GM21529 (cell line): ENCODE measurements around the gene PRKG1.

ENCODE experiments used
- ATAC-seq: cut with Tn5 transposase; IDR thresholded peaks from one replicate; pipeline ENCODE4 v1.9.1; 2021; ENCODE audit not compliant: unreplicated experiment

Gene PRKG1

DNA sequence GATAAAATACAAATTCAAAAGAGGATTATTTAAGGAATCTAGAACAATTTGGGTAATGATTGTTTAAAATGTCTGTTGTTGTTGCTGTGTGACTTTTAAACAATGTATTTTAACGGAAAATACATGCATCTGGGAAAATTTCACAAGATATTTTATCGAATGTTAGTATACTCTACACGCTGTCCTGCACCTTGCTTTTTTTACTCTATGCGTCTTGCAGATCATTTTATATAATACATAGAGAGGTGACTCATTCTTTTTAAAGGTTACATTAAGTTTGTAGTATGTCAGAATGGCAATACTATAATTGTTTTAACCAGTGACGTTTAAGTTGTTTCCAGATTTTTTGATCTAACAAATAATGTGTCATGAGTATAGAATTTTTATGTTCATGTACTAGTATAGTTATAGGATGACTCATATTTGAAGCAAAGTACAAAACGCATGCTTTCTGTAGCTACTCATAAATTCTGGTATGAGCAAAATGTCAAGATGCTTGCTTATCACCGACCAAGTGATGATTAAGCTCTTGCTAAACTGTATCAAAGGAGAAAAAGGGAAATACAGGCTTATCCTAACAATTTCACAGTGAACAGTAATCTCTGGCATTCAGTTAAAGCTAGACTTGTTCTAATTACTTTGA is 1244.7 kb downstream of the PRKG1 start:
- no peak for ATAC-seq

DNA sequence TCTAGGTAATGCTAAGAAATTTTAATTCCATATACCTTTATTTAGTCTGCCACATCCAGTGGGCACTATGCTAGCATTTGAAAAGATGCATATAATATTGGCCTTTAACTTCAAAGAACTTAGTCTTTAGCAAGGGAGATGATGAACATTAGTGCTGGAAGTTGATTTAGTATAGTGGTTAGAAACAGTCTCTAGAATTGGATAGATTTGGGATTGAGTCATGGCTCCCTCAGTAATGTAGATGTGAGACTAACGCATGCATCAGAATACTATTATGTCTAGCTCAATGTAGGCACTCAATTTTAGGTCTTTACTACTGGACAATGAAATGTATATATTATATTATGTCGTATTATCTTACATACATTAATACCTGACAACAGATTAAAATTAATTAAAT is 1245.6 kb downstream of the PRKG1 start:
- ATAC-seq: no peak

DNA sequence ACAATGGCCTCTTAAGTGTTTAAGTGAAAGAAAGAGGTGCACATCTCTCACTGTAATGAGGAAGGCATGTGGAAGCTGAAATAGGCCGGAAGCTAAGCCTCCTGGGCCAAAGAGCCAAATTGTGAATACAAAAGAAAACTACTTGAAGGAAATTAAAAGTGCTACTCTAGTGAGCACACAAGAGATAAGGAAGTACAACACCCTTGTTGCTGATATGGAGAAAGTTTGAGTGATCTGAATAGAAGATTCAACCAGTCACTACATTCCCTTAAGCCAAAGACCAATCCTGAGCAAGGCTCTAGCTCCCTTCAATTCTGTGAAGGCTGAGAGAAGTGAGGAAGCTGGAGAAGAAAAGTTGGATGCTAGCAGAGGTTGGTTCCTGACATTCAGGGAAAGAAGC is 1248.0 kb downstream of the PRKG1 start:
- ATAC-seq: no peak

DNA sequence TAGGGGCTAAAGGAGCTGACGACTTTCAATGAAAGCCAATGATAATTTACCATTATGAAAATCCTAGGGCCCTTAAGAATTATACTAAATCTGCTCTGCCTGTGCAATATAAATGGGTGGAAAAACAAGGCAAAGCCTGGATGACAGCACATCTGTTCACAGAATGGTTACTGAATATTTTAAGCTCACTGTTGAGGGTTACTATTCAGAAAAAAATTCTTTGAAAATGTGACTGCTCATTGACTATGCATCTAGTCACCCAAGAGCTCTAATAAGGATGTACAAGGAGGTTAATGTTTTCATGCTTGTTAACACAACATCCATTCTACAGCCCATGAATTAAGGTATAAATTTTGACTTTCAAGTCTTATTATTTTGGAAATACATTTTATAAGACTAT is 1248.6 kb downstream of the PRKG1 start:
- no peak for ATAC-seq

DNA sequence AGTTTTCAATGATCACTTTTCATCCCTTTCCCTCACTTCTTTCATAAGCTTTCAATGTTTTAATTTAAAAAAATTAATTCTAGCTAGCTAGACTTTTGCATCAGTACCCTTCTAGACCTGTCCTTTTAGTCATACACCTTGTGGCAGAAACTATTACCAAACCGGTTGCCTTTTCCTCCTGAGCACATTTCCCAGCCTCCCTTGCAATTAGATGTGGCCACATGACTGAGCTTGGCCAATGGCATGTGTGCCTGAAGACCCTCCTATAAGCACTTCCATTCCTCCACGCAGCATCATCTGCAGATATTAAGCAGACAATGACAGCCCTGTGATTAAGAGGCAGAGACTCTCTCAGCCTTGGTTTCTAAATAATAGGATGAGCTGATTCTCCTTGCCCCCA is 1252.1 kb downstream of the PRKG1 start:
- no peak for ATAC-seq

DNA sequence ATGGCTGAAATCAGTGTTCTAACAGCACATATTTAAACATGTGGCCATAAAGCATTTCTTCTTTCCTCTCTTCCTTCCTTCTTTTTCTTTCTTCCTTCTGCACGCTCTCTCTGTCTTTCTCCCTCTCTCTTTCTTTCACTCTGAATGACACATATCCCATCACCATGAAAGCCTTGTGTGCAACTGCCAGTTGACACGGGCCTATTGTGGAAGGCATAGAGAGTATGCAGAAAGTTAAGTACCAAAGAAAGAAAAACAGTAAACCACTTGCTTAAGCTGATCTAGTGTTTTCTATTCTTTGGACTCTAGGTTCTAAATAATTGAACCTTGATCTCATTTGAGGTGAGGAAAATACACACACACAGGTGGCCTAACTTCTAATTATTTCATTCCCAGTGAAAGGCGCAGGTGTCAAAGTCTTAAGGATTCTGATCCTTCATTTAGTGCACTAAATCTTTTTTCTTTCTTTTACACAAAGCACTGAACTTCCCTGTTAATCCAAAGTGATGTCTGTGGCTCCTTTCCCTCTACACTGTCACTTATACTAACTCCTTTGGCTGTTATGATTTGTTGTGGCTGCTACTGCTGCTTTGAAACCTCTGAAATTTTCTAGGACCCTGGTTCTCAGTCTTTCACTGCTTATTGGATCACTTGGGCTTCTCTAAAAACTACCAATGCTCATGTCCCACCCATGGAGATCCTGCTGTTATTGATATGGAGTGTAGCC is 1257.5 kb downstream of the PRKG1 start:
- no peak for ATAC-seq

DNA sequence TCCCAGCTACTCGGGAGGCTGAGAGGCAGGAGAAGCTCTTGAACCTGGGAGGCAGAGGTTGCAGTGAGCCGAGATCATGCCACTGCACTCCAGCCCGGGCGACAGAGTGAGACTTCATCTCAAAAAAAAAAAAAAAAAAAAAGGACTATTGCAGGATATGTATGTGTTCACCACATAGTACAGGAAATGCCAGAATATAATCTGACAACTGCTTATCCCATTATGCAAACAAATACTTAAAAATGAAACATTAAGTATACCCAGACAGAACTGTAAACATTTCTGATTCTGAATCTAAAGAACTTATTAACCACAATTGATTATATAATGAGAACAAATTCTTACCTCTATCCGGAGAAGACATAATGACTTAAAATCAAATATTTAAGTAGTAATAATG is 1258.5 kb downstream of the PRKG1 start:
- no peak for ATAC-seq

DNA sequence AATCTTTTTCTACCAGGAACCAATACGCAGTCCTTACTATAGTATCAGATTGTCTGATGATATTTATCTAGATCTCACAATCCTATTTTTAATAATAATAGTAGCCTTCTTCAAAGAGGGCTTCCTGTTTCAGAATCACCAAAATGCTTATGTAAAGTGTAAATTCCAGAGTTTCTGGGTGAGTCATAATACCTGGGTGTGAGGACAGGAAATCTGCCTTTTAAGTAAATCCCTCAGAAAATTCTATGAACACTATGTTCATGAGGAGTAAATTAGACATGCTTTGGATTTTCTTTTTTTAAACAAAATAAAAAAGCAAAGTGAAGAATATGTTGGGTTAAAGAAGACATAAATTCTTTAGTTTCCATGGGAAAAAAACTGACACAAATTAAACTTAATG is 1260.3 kb downstream of the PRKG1 start:
- ATAC-seq: no peak

DNA sequence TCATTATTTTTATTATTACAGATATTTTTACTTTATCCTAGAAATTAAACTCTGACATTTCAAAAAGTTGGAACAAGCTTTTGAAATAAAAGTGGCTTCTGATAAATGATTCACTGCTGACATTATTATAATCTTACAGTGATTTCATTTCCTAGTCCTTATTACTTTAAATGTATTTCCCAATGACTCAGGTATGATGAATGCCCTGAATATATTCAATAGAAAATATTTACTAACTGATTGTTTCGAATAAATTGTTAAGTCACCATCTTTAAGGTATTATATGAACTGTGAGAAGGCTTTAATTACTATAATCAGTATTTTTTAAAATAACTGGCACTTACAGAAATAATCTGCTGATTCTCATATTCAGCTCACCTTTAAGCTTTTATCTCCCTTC is 1261.4 kb downstream of the PRKG1 start:
- ATAC-seq: no peak

DNA sequence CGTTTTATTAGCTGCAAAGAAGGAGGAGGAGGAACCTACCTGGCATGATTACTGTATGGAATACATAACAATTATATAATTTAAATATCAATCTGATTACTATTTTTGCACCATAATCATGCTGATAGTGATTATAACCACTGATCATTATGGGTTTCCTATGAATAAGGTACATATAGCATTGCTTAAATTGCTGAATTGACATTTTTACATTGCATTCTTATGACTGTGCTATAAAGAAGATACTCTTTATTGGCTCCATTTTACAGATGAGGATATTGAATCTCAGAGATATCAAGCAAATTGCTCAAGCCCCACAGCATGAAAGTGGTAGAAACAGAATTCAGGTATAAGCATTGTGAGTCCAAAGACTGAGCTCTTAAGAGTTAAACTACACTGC is 1262.9 kb downstream of the PRKG1 start:
- no peak for ATAC-seq

DNA sequence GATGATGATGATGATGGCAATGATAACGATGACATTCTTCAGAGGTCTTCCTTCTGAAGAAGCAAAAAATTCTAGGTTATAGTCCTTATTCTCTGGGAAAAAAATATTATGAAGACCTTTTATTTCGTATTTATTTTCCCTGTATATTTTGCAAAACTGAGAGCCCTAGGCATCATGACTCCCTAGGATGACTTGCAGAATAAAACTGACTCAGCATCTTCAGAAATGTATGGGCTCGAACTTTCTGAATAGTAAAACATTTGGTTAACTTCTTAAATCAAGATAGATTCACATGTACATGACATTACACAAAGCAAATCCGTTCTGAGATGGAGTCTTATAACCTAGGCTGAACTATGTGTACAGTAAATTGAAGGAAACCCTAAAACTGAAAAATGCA is 1269.2 kb downstream of the PRKG1 start:
- ATAC-seq: no peak

DNA sequence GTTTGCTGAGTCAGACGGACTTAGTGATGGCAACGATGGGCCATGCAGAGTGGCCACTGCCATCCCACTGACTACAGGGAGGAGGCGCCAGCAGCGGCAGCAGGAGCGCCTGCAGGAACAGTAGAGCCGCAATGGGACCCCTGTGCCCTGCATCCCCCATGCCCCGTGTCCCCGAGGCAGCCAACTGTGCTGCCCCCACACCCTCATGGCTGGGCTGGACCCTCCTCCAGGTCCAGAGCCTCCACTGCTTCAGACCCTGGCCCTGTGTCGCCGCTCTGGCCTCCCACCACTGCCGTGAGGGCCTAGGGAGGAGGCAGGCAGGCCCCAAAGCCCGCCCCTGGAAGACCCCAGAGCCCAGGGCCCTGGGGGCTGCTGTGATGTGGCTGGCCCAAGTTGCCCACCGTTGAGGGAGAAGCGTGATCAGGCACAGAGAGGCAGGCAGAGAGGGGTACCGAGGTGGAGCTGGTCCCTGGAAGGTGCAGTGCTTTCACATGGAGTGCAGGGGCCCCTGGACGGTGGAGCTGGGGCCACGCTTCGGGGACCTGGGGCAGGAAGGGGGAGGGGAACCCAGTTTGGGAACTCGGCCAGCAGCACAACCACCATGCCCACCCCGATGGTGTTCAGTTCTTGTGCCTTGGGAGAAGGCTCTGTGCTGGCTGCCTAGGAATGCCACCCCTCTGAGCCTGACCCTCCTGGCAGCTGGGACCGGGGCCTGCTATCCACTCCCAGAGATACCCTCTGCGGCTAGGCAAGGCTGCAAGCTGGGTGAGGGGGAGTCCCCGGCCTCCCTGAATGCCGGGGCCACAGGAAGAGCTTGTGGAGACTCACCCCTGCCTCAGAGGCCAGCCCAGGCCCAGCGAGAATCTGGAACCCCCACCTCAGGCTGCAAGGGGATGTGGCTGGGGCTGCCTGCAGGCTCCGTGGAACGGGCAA is 1272.4 kb downstream of the PRKG1 start:
- no peak for ATAC-seq

DNA sequence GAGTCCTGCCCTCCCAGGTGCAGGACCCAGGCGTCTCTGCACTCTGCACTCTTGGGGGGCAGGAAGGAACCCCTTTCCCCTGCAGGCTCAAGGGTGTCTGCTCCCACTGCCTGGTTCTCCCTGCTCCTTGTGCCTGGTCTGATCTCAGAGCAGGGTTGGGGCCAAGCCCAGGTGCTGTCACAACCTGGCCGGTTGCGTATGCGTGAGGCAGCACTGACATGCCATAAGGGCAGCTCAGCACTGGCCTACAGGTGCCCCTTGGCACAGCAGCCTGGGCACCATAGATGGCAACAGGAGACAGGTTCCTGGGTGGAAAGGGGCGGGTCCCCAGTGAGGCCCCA is 1273.0 kb downstream of the PRKG1 start:
- no peak for ATAC-seq
